Activated CD4-positive, alpha-beta T cell treated with anti-CD3 and anti-CD28 coated beads, Interleukin-2, amount 50 U/mL, for 4 hours (primary cell): ENCODE data around the gene MAN1C1.
A peak's percentile ranks its signal among the peaks of the same experiment; 100 is the strongest.

ENCODE experiments used
- DNase-seq, 2 experiments: peaks; one replicate each; pipeline ENCODE4 v3.0.0-alpha.2; 2020

The MAN1C1 gene

GRCh38 chr1:25616095-25616986 lies at the start of gene MAN1C1:
Gene MAN1C1 (plus strand): TSS chr1:25616791. CDS start chr1:25617798, 1,007 bp downstream.
- DNase-seq, result peak; percentile 64 to 70

GRCh38 chr1:25567710-25568089 lies 48.9 kb upstream of the MAN1C1 start:
- DNase-seq, result no peak

GRCh38 chr1:25568090-25568833 lies 48.3 kb upstream of the MAN1C1 start:
- DNase-seq, result no peak

DNA sequence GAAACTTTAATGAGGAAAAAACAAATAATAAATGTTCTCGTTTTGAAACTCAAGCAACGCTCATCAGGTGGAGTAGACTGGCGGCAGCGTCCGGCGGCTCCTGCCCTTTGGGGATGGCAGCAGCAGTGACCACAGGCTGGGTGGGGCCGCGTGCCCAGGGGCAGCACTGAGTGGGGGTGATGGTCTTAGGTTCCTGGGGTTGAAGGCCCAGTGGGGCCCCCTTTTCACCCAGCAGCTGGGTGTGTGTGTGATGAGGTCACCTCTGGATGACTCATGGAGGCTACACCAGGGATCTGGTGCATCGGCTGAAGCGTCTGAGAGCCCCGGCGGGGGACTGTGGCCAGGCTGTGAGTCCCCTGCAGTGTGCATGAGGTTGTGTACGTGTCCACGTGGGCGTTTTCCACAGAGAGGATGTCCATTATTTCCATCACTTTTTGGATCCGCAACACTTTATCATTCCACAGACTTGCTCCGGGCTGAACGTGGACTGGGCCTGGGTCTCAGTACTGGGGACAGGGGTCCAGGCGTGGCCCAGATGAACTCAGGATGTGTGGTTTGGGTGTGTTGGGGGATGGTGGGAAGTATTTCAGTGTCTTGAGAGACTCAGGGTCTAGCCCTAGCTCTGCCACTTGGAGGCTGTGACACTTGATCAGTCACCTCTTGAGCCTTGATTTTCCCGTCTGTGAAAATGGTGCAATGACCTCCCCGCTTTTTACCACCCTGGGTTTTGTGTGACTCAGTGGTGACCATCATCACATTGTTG lies 47.6 kb upstream of the MAN1C1 start:
- DNase-seq, result no peak

GRCh38 chr1:25569597-25570396 lies 46.8 kb upstream of the MAN1C1 start:
- DNase-seq, result no peak

- no peak for DNase-seq
Observed at GRCh38 chr1:25570798-25571521, 45.6 kb upstream of the MAN1C1 start.

DNA sequence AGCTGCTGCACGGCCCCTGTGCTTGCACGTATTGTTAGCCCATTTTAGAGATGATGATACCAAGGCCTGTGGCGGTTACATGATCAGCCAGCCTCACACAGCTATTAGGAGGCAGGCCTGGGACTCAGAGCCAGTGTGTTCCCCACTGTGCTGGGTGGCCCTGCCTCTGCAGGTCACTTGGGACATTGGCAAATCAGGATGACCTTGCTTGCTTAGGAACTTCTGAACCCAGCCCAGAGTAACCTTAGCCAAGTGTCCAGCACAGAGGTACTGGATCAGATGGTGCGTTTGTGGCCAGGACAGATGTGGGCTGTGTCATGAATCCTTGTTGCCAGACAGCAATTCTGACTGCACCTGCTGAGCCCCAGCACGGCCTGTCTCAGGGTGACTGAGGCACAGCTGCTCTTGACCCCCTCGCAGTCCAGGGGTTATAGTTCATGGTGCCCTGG lies 45.0 kb upstream of the MAN1C1 start:
- no peak for DNase-seq

- no peak for DNase-seq
Observed at GRCh38 chr1:25572107-25572506, 44.5 kb upstream of the MAN1C1 start.

DNA sequence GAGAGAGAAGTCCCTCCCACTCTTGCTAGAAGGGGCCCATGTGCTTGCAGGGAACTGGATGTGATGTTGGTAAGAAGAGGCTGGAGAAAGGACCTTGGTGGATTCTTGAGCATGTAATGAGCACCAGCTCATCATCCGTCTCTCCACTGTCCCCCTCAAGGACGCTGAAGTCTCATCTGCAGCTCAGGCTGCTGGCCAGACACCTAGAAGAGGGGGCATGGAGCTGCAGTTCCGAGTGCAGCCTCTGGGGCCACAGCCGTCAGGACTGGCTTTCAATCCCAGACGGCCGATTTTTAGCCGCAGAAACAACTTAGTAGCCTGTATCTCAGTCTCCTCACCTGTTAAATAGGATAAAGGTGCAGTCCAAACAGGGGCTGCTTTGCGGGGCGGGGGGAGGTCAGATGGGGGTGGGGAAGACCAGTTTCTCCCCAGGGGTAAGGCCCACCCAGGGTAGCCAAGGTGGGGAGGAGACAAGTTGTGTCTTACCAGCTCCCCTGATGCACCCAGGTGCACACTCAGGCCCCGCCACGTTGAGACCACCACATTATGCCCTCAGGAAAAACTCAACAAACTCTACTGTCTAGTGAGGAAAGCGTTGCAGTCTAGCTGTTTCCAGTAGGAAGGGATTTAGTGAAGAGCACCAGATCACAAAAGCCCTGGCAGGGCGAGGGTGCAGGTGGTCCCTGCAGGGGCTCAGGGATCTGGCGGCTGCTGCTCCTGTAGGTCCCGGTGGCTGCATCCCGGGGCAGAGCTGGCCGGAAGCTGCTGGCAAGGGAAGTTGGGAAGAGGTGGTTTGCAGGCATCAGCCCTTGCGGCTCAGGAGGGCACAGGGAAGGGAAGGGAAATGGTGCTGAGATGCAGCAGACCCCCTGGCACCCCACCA lies 43.6 kb upstream of the MAN1C1 start:
- DNase-seq, result peak; percentile 34 to 45

- no peak for DNase-seq
Observed at GRCh38 chr1:25573591-25573930, 43.0 kb upstream of the MAN1C1 start.

- no peak for DNase-seq
Observed at GRCh38 chr1:25573961-25574360, 42.6 kb upstream of the MAN1C1 start.

DNA sequence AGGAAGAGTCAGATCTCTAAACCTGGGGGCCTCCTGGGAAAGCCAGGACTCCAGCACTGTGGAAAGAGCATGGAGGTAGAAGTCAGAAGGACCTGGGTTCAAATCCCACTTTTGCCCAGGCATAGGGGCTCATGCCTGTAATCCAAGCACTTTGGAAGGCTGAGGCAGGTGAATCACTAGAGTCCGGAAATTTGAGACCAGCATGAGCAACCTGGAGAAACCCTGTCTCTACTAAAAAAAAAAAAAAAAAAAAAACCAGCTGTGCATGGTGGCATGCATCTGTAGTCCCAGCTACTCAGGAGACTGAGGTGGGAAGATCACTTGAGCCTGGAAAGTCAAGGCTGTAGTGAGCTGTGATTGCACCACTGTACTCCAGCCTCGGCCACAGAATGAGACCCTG lies 41.4 kb upstream of the MAN1C1 start:
- no peak for DNase-seq

- no peak for DNase-seq
Observed at GRCh38 chr1:25576459-25577133, 40.0 kb upstream of the MAN1C1 start.

- DNase-seq, result no peak
Observed at GRCh38 chr1:25577134-25577920, 39.3 kb upstream of the MAN1C1 start.

DNA sequence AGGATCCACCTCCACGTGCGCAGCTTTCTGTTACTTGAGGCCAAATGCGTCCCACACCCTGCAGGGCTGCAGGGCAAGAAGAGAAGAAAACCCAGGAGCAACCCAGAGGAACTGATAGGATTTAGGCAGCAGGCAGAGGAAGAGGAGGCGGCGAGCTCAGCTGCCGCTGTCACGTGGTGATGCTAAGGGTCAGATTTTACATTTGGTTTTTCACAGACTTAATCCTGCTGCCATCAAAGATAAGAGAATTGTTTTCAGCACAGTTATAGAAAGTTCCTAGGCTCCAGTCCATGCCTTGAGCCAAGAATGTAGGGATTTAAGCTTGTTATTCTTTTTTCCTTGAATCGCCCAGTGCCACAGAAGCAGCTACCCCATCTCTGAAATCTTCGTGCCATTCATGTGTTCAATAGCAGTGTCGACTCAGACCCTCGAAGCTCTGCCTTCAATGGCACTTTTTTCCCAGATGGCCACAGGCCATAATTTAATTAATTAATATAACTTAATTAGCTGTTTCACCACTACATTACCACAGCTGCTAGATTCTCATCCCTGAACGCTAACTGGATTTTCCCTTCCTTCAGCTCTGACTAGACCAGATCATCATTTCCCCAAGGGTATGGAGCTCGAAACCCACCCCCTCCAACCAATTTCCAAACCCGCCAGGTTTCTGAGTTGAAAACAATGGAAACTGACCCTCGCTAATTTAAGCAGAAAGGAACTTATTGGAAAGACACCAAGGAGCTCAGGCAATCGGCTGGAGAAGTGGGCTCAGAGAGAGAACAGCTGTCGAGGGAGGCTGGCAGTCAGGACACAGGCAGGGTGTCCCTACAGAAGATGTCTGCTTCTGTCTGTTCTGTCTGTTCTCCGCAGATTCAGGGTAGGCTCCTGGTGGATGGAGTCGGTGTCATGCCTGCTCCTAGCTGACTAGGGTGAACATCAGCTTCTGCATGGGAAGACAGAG lies 37.0 kb upstream of the MAN1C1 start:
- no peak for DNase-seq

DNA sequence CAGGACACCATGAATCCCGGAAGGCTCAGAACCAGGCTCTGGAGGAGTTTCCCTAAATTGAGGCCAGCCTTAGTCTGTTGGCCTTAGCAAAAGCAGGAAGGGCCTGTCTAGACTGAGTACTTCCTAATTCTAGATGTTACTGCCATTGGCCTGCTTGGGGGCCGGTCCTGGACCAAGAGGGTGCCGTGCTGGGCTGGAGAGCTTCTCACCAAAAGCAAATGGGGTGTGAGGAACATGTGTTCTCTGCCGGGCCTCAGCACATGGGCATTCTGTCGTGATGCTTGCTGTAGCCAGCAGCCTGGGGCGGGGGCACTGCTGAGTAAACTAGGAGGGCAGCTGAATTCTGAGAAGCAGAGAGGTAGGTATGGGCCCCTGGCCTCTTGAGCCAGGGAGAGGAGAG lies 35.7 kb upstream of the MAN1C1 start:
- no peak for DNase-seq

- no peak for DNase-seq
Observed at GRCh38 chr1:25581764-25582163, 34.8 kb upstream of the MAN1C1 start.
